K562 (cell line): ENCODE results near the gene RPL10A. TPM values are rescaled to one million over a fixed set of nuclear protein-coding genes. Genes with fewer than 3 reads are reported as not detected.

Experiments
- ATAC-seq: fragments of 200-7000 bp; cut with Tn5 transposase; 3 replicates; pipeline ENCODE4 v1.9.1; 2020; ENCODE audit warnings: moderate library complexity
- BruUV-seq: library from RNA; stranded (reverse); fragments of 400-500 nt; replicated peaks from 2 replicates; lab custom pipeline; 2021; lab: Mats Ljungman, UMichigan
- CTCF ChIA-PET: fragments of 300-600 bp; formaldehyde crosslinking; extraction: SDS; loops from one replicate; lab custom pipeline; 2021; ENCODE audit warnings: low intra/inter-chr PET ratio; lab: Yijun Ruan, JAX
- POLR2A ChIA-PET: fragments of 300-600, 350-650 bp; sonication (Branson Sonifier 250); formaldehyde crosslinking; extraction: SDS; loops from one replicate; lab custom pipeline; 2021; ENCODE audit warnings: antibody characterized with exemption, inconsistent platforms; lab: Yijun Ruan, JAX
- DNase-seq, 4 experiments: peaks; one replicate each; pipeline versions ENCODE4 v3.0.0 to v3.0.0-alpha.2; 2011 to 2018; ENCODE audit warnings: low spot score in 3 of 4, mixed read lengths in 3 of 4; ENCODE audit errors: extremely low read depth in 1 of 4
- FAIRE-seq: peaks from 2 replicates; lab custom pipeline; 2011; peaks lifted over from hg19 to GRCh38; lab: Jason Lieb, UNC
- H2AFZ ChIP-seq: 2 replicates; pipeline ENCODE4 v1.6.0; 2011; ENCODE audit warnings: low read depth, low read length, control low read depth, inconsistent platforms
- H3K27ac ChIP-seq: fragments of 200-600 bp; 3 replicates; pipeline ENCODE4 v1.8.0; 2011; ENCODE audit warnings: low read depth, mild to moderate bottlenecking, control low read depth, inconsistent platforms, low read length, moderate library complexity, mixed read lengths; ENCODE audit errors: extremely low read depth
- H3K27me3 ChIP-seq, 2 experiments: fragments of 300-600 bp in 1 of 2; 2 replicates in 1 of 2; 3 replicates in 1 of 2; pipeline versions ENCODE4 v1.6.0 to v1.8.0; 2011; ENCODE audit warnings: inconsistent platforms in 2 of 2, low read length in 2 of 2, mild to moderate bottlenecking in 1 of 2, mixed read lengths in 1 of 2, moderate library complexity in 1 of 2; ENCODE audit not compliant: control insufficient read depth in 2 of 2, insufficient read depth in 2 of 2
- H3K36me3 ChIP-seq: fragments of 300-600 bp; 3 replicates; pipeline ENCODE4 v1.8.0; 2011; ENCODE audit warnings: mild to moderate bottlenecking, low read length, inconsistent platforms; ENCODE audit not compliant: control insufficient read depth, insufficient read depth
- H3K4me1 ChIP-seq, 2 experiments: fragments of 200-600 bp in 1 of 2; replicated peaks in 1 of 2; 2 replicates in 1 of 2; 3 replicates in 1 of 2; pipeline versions ENCODE4 v1.5.1 to v1.8.0; 2011; ENCODE audit warnings: inconsistent platforms in 2 of 2, low read length in 2 of 2, mild to moderate bottlenecking in 1 of 2, mixed read lengths in 1 of 2, moderate library complexity in 1 of 2; ENCODE audit not compliant: control insufficient read depth in 2 of 2, insufficient read depth in 2 of 2
- H3K4me2 ChIP-seq: 2 replicates; pipeline ENCODE4 v1.6.1; 2011; ENCODE audit warnings: low read length, control low read depth, inconsistent platforms, mixed read lengths; ENCODE audit not compliant: insufficient read depth
- H3K4me3 ChIP-seq: fragments of 200-600 bp; sonication (generic), shearing (Covaris generic); 2 replicates; pipeline ENCODE4 v1.5.1; 2016; ENCODE audit warnings: control low read depth, inconsistent platforms
- H3K79me2 ChIP-seq: fragments of 200-600 bp; 3 replicates; pipeline ENCODE4 v1.8.0; 2011; ENCODE audit warnings: low read length, inconsistent platforms; ENCODE audit not compliant: control insufficient read depth, insufficient read depth
- H3K9ac ChIP-seq, 2 experiments: 2 replicates each; pipeline versions ENCODE4 v1.6.0 to v1.6.1; 2011; ENCODE audit warnings: low read depth in 2 of 2, low read length in 2 of 2, control low read depth in 1 of 2, inconsistent platforms in 1 of 2, mild to moderate bottlenecking in 1 of 2, mixed read lengths in 1 of 2; ENCODE audit not compliant: insufficient read depth in 1 of 2
- H3K9me1 ChIP-seq: one replicate; pipeline ENCODE4 v1.6.0; 2011; ENCODE audit warnings: inconsistent platforms, mild to moderate bottlenecking, low read length, moderate library complexity; ENCODE audit not compliant: control insufficient read depth, insufficient read depth
- H3K9me3 ChIP-seq: replicated peaks from 2 replicates; pipeline ENCODE4 v1.5.1; 2011; ENCODE audit warnings: low read depth, low read length, inconsistent platforms; ENCODE audit not compliant: control insufficient read depth, insufficient read depth
- H4K20me1 ChIP-seq: replicated peaks from 2 replicates; pipeline ENCODE4 v1.6.1; 2011; ENCODE audit warnings: low read length, inconsistent platforms, mixed read lengths; ENCODE audit not compliant: control insufficient read depth, insufficient read depth
- FOXA3 ChIP-seq, 2 experiments: fragments of 450-650 bp in 1 of 2; sonication (generic) in 1 of 2; formaldehyde crosslinking; IDR thresholded peaks in 1 of 2; conservative IDR thresholded peaks in 1 of 2; 2 replicates each; pipeline versions ENCODE4 v1.4.0 to v1.8.0; 2020 to 2022; ENCODE audit warnings: mild to moderate bottlenecking in 2 of 2, missing genetic modification reagents in 1 of 2
- RBFOX2 ChIP-seq: fragments of 200-400 bp; formaldehyde crosslinking; IDR thresholded peaks from 2 replicates; pipeline ENCODE4 v1.6.1; 2017; ENCODE audit warnings: low read depth, mild to moderate bottlenecking, low read length, moderate library complexity
- WGBS: fragments of 100-300 bp; shearing (Covaris generic); methylation state at CpG from one replicate; pipeline ENCODE4 v1.1.6; 2016; ENCODE audit warnings: low coverage, mixed read lengths; ENCODE audit not compliant: insufficient coverage; ENCODE audit errors: missing lambda C conversion rate; 5-methylcytosine and 5-hydroxymethylcytosine counted together
- in situ Hi-C: fragments of 300-500 bp; cut with MboI; formaldehyde crosslinking; loops from 4 replicates; pipeline ENCODE4 v1.15.0; 2018; ENCODE audit warnings: inconsistent platforms, mixed read lengths
- intact Hi-C: fragments of 100-400 bp; cut with micrococcal nuclease; formaldehyde crosslinking; loops from 2 replicates; pipeline ENCODE4 v1.14.2; 2022
- polyA plus RNA-seq, 8 experiments: library from polyadenylated mRNA; depleted of rRNA in 4 of 8; stranded (reverse) in 5 of 8; unstranded in 3 of 8; fragments of >200 nt; fragmentation: Nextera tagmentation in 2 of 8; fragmentation: Illumina TruSeq in 1 of 8; extraction: Ambion mirVana in 2 of 8; extraction: Trizol in 1 of 8; gene quantifications; 2 replicates each; pipeline versions ENCODE4 v1.2.1 to v1.2.3, GENCODE V29; 2011 to 2014; ENCODE audit warnings: inconsistent platforms in 1 of 8, missing spikeins in 1 of 8
- total RNA-seq, 7 experiments: library from RNA; depleted of rRNA in 6 of 7; stranded (reverse); fragments of >200 nt in 6 of 7; fragmentation: Illumina TruSeq in 2 of 7; extraction: Trizol in 2 of 7; gene quantifications; 2 replicates each; pipeline versions ENCODE4 v1.2.1 to v1.2.3, GENCODE V29; 2011 to 2021; ENCODE audit warnings: low replicate concordance in 1 of 7
- TF ChIP-seq, protein P1 (sequence below): sonication (generic); formaldehyde crosslinking; IDR thresholded peaks from 2 replicates; pipeline ENCODE4 v1.9.0; 2022; ENCODE audit warnings: mild to moderate bottlenecking, missing genetic modification reagents
- TF ChIP-seq, protein P2 (sequence below): fragments of 450-650 bp; conservative IDR thresholded peaks from 2 replicates; pipeline ENCODE4 v1.6.1; 2016; ENCODE audit warnings: missing genetic modification characterization, low read depth, mild to moderate bottlenecking, control low read depth, missing compliant biosample characterization
- TF ChIP-seq, protein P3 (sequence below): fragments of 200-800 bp; sonication (Bioruptor generic); IDR thresholded peaks from 2 replicates; pipeline ENCODE4 v1.6.1; 2017; ENCODE audit warnings: missing genetic modification characterization, missing compliant biosample characterization
- TF ChIP-seq, protein P4 (sequence below): sonication (generic); formaldehyde crosslinking; IDR thresholded peaks from 2 replicates; pipeline ENCODE4 v1.9.0; 2022; ENCODE audit warnings: mild to moderate bottlenecking, missing genetic modification reagents

The RPL10A gene
- total and polyA plus RNA-seq, 9 of the 15 experiments (the other 6 are each of a cell fraction or from before 2014, with no cell fraction given): 1,589 to 3,237 (median 2,116) TPM

DNA sequence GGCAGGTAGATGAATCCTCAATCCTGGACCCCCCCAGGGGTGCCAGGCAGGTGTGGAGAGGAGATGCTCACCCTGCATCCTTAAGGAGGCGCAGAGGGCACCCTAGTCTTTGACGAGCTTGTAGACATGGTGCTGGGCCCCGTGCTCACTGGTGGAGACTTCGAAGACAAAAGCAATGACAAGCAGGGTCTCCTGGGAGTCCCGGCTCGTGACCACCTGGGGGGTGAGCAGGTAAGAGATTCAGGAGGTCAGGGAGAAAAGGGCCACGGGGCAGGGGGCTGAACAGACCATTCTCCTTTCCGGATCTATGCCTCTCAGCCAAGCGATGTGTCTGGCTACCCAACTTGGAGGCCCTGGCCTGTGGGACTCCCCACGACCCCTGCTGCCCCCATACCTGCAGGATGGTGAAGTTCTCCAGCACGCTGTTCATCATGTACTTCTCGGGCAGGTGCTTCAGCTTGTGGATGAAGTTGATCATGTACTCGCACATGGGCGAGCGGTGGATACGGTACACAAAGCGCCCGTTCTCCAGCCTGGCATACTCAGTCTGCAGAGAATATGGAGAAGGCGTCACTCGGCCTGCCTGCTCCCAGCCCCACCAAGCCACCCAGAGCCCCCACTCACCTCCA, 6.9 kb downstream of the RPL10A start:
- H3K9me3 ChIP-seq: no peaks in the 10 kb centered on the region
- H3K27ac ChIP-seq: no peak overlapping the region
- H3K4me3 ChIP-seq: no peak overlapping the region
- BruUV-seq: no TSS peak
- peaks cover 25% of the 10 kb centered on the region for H4K20me1 ChIP-seq
- TF ChIP-seq, protein P1, sequence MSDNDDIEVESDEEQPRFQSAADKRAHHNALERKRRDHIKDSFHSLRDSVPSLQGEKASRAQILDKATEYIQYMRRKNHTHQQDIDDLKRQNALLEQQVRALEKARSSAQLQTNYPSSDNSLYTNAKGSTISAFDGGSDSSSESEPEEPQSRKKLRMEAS (CRISPR knock-in tag): 0 out of 2 replicates have a peak, but pooled peaks have one; percentile 13
- TF ChIP-seq, protein P2, sequence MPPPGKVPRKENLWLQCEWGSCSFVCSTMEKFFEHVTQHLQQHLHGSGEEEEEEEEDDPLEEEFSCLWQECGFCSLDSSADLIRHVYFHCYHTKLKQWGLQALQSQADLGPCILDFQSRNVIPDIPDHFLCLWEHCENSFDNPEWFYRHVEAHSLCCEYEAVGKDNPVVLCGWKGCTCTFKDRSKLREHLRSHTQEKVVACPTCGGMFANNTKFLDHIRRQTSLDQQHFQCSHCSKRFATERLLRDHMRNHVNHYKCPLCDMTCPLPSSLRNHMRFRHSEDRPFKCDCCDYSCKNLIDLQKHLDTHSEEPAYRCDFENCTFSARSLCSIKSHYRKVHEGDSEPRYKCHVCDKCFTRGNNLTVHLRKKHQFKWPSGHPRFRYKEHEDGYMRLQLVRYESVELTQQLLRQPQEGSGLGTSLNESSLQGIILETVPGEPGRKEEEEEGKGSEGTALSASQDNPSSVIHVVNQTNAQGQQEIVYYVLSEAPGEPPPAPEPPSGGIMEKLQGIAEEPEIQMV (tag): no peak
- TF ChIP-seq, protein P3, sequence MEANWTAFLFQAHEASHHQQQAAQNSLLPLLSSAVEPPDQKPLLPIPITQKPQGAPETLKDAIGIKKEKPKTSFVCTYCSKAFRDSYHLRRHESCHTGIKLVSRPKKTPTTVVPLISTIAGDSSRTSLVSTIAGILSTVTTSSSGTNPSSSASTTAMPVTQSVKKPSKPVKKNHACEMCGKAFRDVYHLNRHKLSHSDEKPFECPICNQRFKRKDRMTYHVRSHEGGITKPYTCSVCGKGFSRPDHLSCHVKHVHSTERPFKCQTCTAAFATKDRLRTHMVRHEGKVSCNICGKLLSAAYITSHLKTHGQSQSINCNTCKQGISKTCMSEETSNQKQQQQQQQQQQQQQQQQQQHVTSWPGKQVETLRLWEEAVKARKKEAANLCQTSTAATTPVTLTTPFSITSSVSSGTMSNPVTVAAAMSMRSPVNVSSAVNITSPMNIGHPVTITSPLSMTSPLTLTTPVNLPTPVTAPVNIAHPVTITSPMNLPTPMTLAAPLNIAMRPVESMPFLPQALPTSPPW (CRISPR knock-in tag): no peak
- peak; percentile 4 for TF ChIP-seq RBFOX2
- TF ChIP-seq, protein P4, sequence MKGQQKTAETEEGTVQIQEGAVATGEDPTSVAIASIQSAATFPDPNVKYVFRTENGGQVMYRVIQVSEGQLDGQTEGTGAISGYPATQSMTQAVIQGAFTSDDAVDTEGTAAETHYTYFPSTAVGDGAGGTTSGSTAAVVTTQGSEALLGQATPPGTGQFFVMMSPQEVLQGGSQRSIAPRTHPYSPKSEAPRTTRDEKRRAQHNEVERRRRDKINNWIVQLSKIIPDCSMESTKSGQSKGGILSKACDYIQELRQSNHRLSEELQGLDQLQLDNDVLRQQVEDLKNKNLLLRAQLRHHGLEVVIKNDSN (CRISPR knock-in tag): 0 out of 2 replicates have a peak, but pooled peaks have one; percentile 8
- TF ChIP-seq FOXA3 (CRISPR knock-in tag; conservative IDR thresholded peaks at IDR 0.05 in 1 of 2, IDR thresholded peaks at IDR 0.05 in 1 of 2): peak in 1 of 2 experiments; percentile 23; a peak in 1 of 4 replicates
- in situ Hi-C loops (no loop called here), intact Hi-C loops (no loop called here)
- 88% methylated on average over 18 of the region's 20 CpGs for WGBS
- FAIRE-seq (no peak), DNase-seq (no peak), ATAC-seq (no peak)
- H3K4me1 ChIP-seq: peaks cover 19 to 31% of the 10 kb centered on the region in 2 experiments; a peak in 4 of 5 replicates
- ChIA-PET POLR2A (interaction anchor here (0.7 to 7.6 kb wide), 7 partner anchors 8 to 47 kb away, joined by 3 to 167 read pairs (median 3); partner anchors contain the start of gene TEAD3), CTCF (no interaction called here)
- peaks cover 24% of the 10 kb centered on the region for H3K79me2 ChIP-seq
- H3K27me3 ChIP-seq: no peaks in the 10 kb centered on the region
- no peak overlapping the region for H3K4me2 ChIP-seq
- peak overlapping the region in 1 of 2 experiments; percentile 11; a peak in 1 of 4 replicates for H3K9ac ChIP-seq
- H2AFZ ChIP-seq: no peak overlapping the region
- peaks cover 39% of the 10 kb centered on the region for H3K36me3 ChIP-seq
- H3K9me1 ChIP-seq: no peaks in the 10 kb centered on the region
